ENCODE measurements around the gene SMTNL2. TPM values are rescaled to one million over a fixed set of nuclear protein-coding genes. Genes with fewer than 3 reads are reported as not detected.

The SMTNL2 gene
- total and polyA plus RNA-seq, 2 of the 4 experiments (the other 2 are of a cell fraction), result not detected

DNA sequence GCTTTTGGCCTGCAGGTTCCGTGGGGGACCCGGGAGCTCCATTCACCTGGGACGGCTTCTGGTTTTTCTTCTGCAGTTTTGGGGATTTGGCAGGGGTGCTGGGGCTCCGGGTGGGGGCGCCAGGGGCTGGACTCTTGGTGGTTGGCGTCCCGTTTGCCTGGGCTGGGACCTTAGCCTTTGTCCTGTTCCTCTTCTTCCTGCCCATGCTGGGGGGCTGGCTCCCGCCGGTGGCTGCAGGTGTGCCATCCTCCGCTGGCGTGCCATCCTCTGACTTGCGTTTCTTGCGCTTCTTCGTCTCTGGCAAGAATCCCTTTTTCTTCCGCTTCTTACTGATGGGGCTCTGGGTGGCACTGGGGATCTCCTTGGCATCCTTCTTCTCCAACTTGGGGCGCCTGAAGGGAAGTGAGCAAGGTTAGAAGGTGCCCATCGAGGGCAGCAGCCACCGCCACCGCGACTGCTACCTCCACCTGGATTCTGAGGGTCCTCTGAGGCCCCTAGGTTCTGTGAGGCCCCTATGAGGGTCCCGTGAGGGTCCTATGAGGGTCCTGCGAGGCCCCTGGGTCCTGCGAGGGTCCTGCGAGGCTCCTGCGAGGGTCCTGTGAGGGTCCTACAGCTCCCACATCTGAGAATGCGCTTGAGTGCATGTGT, 44.6 kb upstream of the SMTNL2 start:
- peaks cover 3% of the 10 kb centered on the region; the same call in 1 of the 2 replicates for H3K4me1 ChIP-seq (ENCODE audit: control insufficient read depth, insufficient read depth, low read length)
- TF ChIP-seq RAD21 (IDR thresholded peaks at IDR 0.05; ENCODE audit: low read length) (no peak), MAZ (IDR thresholded peaks at IDR 0.05; ENCODE audit: borderline replicate concordance, low read depth, low read length) (no peak), RFX5 (IDR thresholded peaks at IDR 0.05; ENCODE audit: low read depth, low read length) (no peak)
- no peak overlapping the region for H3K27ac ChIP-seq (ENCODE audit: insufficient read depth, low read length)
- no peak overlapping the region for H3K56ac ChIP-seq (ENCODE audit: extremely low read depth, insufficient read depth, low read length)
- no peaks in the 10 kb centered on the region for H3K9me3 ChIP-seq (ENCODE audit: control insufficient read depth, insufficient read depth, low read length)
- H3K79me1 ChIP-seq (ENCODE audit: low read depth in 1 of 2, low read length in 2 of 2), result no peaks in the 10 kb centered on the region; a peak in 1 of 4 replicates
- dilution Hi-C loops (cut with HindIII; ENCODE audit: low sequenced_read_pairs, unreplicated experiment) (no loop called here), in situ Hi-C loops (cut with MboI; ENCODE audit: low sequenced_read_pairs) (no loop called here), intact Hi-C loops (cut with micrococcal nuclease) (loop anchor here (5.0 kb wide), 1 partner anchor 117 kb away; no protein-coding TSS in a partner anchor)
- 90% methylated on average over 10 of the region's 26 CpGs; no CpG with 5 or more reads in 1 of the 2 experiments for WGBS, 2 experiments (ENCODE audit: extremely low coverage in 2 of 2, insufficient read length in 1 of 2)
- no peak overlapping the region for H3K23ac ChIP-seq (ENCODE audit: low read depth, low read length)
- H4K91ac ChIP-seq (ENCODE audit: insufficient read depth, low read depth, low read length), result no peak overlapping the region
- no peak overlapping the region for H3K4ac ChIP-seq (ENCODE audit: low read depth, low read length)
- no peak overlapping the region for H2AK5ac ChIP-seq (ENCODE audit: low read depth, low read length)
- BruUV-seq (replicated peaks), result no TSS peak
- H3K4me3 ChIP-seq (ENCODE audit: insufficient read depth, low read depth, low read length), result no peak overlapping the region
- ChIA-PET POLR2A (ENCODE audit: unreplicated experiment) (interaction anchor here (0.6 kb wide), 1 partner anchor 165 kb away, joined by 5 read pairs; no protein-coding TSS in a partner anchor), CTCF (no interaction called here)
- H3K9ac ChIP-seq (ENCODE audit: low read depth, low read length), result no peak overlapping the region
- no peak overlapping the region for H2AFZ ChIP-seq (replicated peaks; ENCODE audit: low read length, poor library complexity)
- peaks cover 15% of the 10 kb centered on the region for H4K20me1 ChIP-seq (ENCODE audit: insufficient read depth, low read length)
- H2BK15ac ChIP-seq (ENCODE audit: low read depth, low read length), result no peak overlapping the region
- ATAC-seq (ENCODE audit: low read depth) (no peak), DNase-seq (no peak)
- no peak overlapping the region for H2BK20ac ChIP-seq (ENCODE audit: low read depth, low read length)
- H3K14ac ChIP-seq (replicated peaks; ENCODE audit: low read depth, low read length), result no peak overlapping the region
- no peak overlapping the region for H2BK120ac ChIP-seq (ENCODE audit: low read depth, low read length)
- H3K18ac ChIP-seq (ENCODE audit: low read depth, low read length), result no peak overlapping the region
- H4K8ac ChIP-seq (ENCODE audit: low read depth in 2 of 2, low read length in 2 of 2), result no peak overlapping the region
- no peak overlapping the region for H2AK9ac ChIP-seq (replicated peaks; ENCODE audit: low read depth, low read length, poor library complexity)
- no peaks in the 10 kb centered on the region for H3K9me1 ChIP-seq (ENCODE audit: insufficient read depth, low read length)
- H3K36me3 ChIP-seq (ENCODE audit: control insufficient read depth, insufficient read depth, low read length), result peaks cover 53% of the 10 kb centered on the region
- no peaks in the 10 kb centered on the region for H3K27me3 ChIP-seq (ENCODE audit: control insufficient read depth, insufficient read depth, low read length)
- no peak overlapping the region for H4K5ac ChIP-seq (ENCODE audit: low read depth, low read length)
- H2BK5ac ChIP-seq (ENCODE audit: low read depth, low read length, poor library complexity, severe bottlenecking), result no peak overlapping the region
- H3K4me2 ChIP-seq (ENCODE audit: low read depth, low read length), result no peak overlapping the region

Data from IMR-90 (cell line).